Measurements from ENCODE around the gene HTR3D.
A peak's percentile ranks its signal among the peaks of the same experiment; 100 is the strongest.

HTR3D gene

GRCh38 chr3:184016811-184017671 lies 14.5 kb upstream of the HTR3D start:
- WGBS, 2 donors (ENCODE audit: extremely low coverage in 2 of 2, insufficient read length in 2 of 2, insufficient replicate concordance in 1 of 2) = no CpG with 5 or more reads among the region's 57 CpGs
- H2BK5ac ChIP-seq (ENCODE audit: low read length) = peak overlapping the region; percentile 62
- peaks cover 4 to 6% of the 10 kb centered on the region in 2 donors for H3K4me1 ChIP-seq (ENCODE audit: control insufficient read depth in 2 of 2, insufficient read depth in 1 of 2, low read depth in 1 of 2, low read length in 2 of 2)
- H3K27me3 ChIP-seq (ENCODE audit: control insufficient read depth in 3 of 3, insufficient read depth in 3 of 3, low read depth in 1 of 3, low read length in 3 of 3) = peaks cover 0 to 3% (median 0%) of the 10 kb centered on the region in 3 experiments
- H3K27ac ChIP-seq (replicated peaks; ENCODE audit: low read length) = peak overlapping the region; percentile 68
- peak overlapping the region; percentile 57 for H3K4me2 ChIP-seq (ENCODE audit: insufficient read depth, low read length, poor library complexity, severe bottlenecking)
- peak overlapping the region; percentile 100 for H2AFZ ChIP-seq (ENCODE audit: low read length)
- peak overlapping the region; percentile 92 for H3K23ac ChIP-seq (ENCODE audit: low read depth, low read length, poor library complexity)
- peaks cover 8% of the 10 kb centered on the region for H3K79me1 ChIP-seq (ENCODE audit: low read depth, low read length)
- H2BK12ac ChIP-seq (ENCODE audit: low read length) = no peak overlapping the region
- H3K9me3 ChIP-seq (replicated peaks in 1 of 2; ENCODE audit: control insufficient read depth in 2 of 2, insufficient read depth in 1 of 2, low read depth in 1 of 2, low read length in 2 of 2) = no peaks in the 10 kb centered on the region
- H3K36me3 ChIP-seq (replicated peaks in 1 of 2; ENCODE audit: control insufficient read depth in 2 of 2, insufficient read depth in 2 of 2, low read length in 2 of 2) = peaks cover 4 to 20% of the 10 kb centered on the region in 2 donors
- H2BK120ac ChIP-seq (ENCODE audit: low read depth, low read length) = no peak overlapping the region
- peak overlapping the region; percentile 98 to 100 for H3K4me3 ChIP-seq (ENCODE audit: low read length in 2 of 2)
- H3K9ac ChIP-seq (ENCODE audit: low read depth, low read length, poor library complexity) = peak overlapping the region; percentile 98
- peak overlapping the region; percentile 53 for H4K91ac ChIP-seq (ENCODE audit: low read depth, low read length, poor library complexity)
- H2BK15ac ChIP-seq (ENCODE audit: low read length) = no peak overlapping the region
- peak; percentile 58 for DNase-seq (ENCODE audit: low spot score)
- peak overlapping the region; percentile 99 for H3K18ac ChIP-seq (ENCODE audit: low read length)
- H3K14ac ChIP-seq (ENCODE audit: low read length) = peak overlapping the region; percentile 98
- no peak overlapping the region for H4K8ac ChIP-seq (ENCODE audit: low read depth, low read length)
- peak overlapping the region; percentile 66 for H2AK5ac ChIP-seq (ENCODE audit: low read depth, low read length)
- H3K4ac ChIP-seq (ENCODE audit: low read length) = no peak overlapping the region

GRCh38 chr3:184017672-184018423 lies 13.7 kb upstream of the HTR3D start, which contains the start of gene ABCC5:
Gene ABCC5 (minus strand): TSS chr3:184017884. CDS start chr3:184014392, 3,492 bp downstream.
- peak within 1 kb of the TSS; percentile 68 for H3K27ac ChIP-seq (replicated peaks; ENCODE audit: low read length)
- H3K4me3 ChIP-seq (ENCODE audit: low read length in 2 of 2) = peak within 1 kb of the TSS; percentile 98 to 100
- H3K27me3 ChIP-seq (ENCODE audit: control insufficient read depth in 3 of 3, insufficient read depth in 3 of 3, low read depth in 1 of 3, low read length in 3 of 3) = peaks cover 0 to 3% (median 0%) of the 10 kb centered on the region in 3 experiments
- peak within 1 kb of the TSS; percentile 92 for H3K23ac ChIP-seq (ENCODE audit: low read depth, low read length, poor library complexity)
- H3K36me3 ChIP-seq (replicated peaks in 1 of 2; ENCODE audit: control insufficient read depth in 2 of 2, insufficient read depth in 2 of 2, low read length in 2 of 2) = peaks cover 2 to 12% of the 10 kb centered on the region in 2 donors
- H2AFZ ChIP-seq (ENCODE audit: low read length) = peak within 1 kb of the TSS; percentile 100
- H3K9me3 ChIP-seq (replicated peaks in 1 of 2; ENCODE audit: control insufficient read depth in 2 of 2, insufficient read depth in 1 of 2, low read depth in 1 of 2, low read length in 2 of 2) = no peaks in the 10 kb centered on the region
- peak within 1 kb of the TSS; percentile 68 for H3K4me2 ChIP-seq (ENCODE audit: insufficient read depth, low read length, poor library complexity, severe bottlenecking)
- no peak within 1 kb of the TSS for H4K8ac ChIP-seq (ENCODE audit: low read depth, low read length)
- H2AK5ac ChIP-seq (ENCODE audit: low read depth, low read length) = peak within 1 kb of the TSS; percentile 66
- peak within 1 kb of the TSS; percentile 53 for H4K91ac ChIP-seq (ENCODE audit: low read depth, low read length, poor library complexity)
- H2BK5ac ChIP-seq (ENCODE audit: low read length) = peak within 1 kb of the TSS; percentile 62
- H3K4ac ChIP-seq (ENCODE audit: low read length) = no peak within 1 kb of the TSS
- H3K18ac ChIP-seq (ENCODE audit: low read length) = peak within 1 kb of the TSS; percentile 99
- H3K79me1 ChIP-seq (ENCODE audit: low read depth, low read length) = peaks cover 8% of the 10 kb centered on the region
- H3K14ac ChIP-seq (ENCODE audit: low read length) = peak within 1 kb of the TSS; percentile 98
- no peak within 1 kb of the TSS for H2BK15ac ChIP-seq (ENCODE audit: low read length)
- H2BK120ac ChIP-seq (ENCODE audit: low read depth, low read length) = no peak within 1 kb of the TSS
- WGBS, 2 donors (ENCODE audit: extremely low coverage in 2 of 2, insufficient read length in 2 of 2, insufficient replicate concordance in 1 of 2) = no CpG with 5 or more reads among the region's 55 CpGs
- peak within 1 kb of the TSS; percentile 98 for H3K9ac ChIP-seq (ENCODE audit: low read depth, low read length, poor library complexity)
- peaks cover 4 to 6% of the 10 kb centered on the region in 2 donors for H3K4me1 ChIP-seq (ENCODE audit: control insufficient read depth in 2 of 2, insufficient read depth in 1 of 2, low read depth in 1 of 2, low read length in 2 of 2)
- peak; percentile 91 for DNase-seq (ENCODE audit: low spot score)
- no peak within 1 kb of the TSS for H2BK12ac ChIP-seq (ENCODE audit: low read length)

GRCh38 chr3:184018424-184018973 lies 13.0 kb upstream of the HTR3D start:
- Histone ChIP-seq H3K14ac (ENCODE audit: low read length) (no peak overlapping the region), H3K9ac (ENCODE audit: low read depth, low read length, poor library complexity) (peak overlapping the region; percentile 88), H3K79me1 (ENCODE audit: low read depth, low read length) (peaks cover 8% of the 10 kb centered on the region), H3K4ac (ENCODE audit: low read length) (no peak overlapping the region), H3K9me3 (replicated peaks in 1 of 2; ENCODE audit: control insufficient read depth in 2 of 2, insufficient read depth in 1 of 2, low read depth in 1 of 2, low read length in 2 of 2) (no peaks in the 10 kb centered on the region), H2BK5ac (ENCODE audit: low read length) (no peak overlapping the region), H4K91ac (ENCODE audit: low read depth, low read length, poor library complexity) (no peak overlapping the region), H3K27me3 (ENCODE audit: control insufficient read depth in 3 of 3, insufficient read depth in 3 of 3, low read depth in 1 of 3, low read length in 3 of 3) (peaks cover 0 to 3% (median 0%) of the 10 kb centered on the region in 3 experiments), H3K4me2 (ENCODE audit: insufficient read depth, low read length, poor library complexity, severe bottlenecking) (peak overlapping the region; percentile 68), H2AK5ac (ENCODE audit: low read depth, low read length) (no peak overlapping the region), H3K4me3 (ENCODE audit: low read length in 2 of 2) (peak overlapping the region; percentile 90 to 100), H3K4me1 (ENCODE audit: control insufficient read depth in 2 of 2, insufficient read depth in 1 of 2, low read depth in 1 of 2, low read length in 2 of 2) (peaks cover 4 to 6% of the 10 kb centered on the region in 2 donors), H2BK12ac (ENCODE audit: low read length) (no peak overlapping the region), H2AFZ (ENCODE audit: low read length) (peak overlapping the region; percentile 100), H3K27ac (replicated peaks; ENCODE audit: low read length) (no peak overlapping the region), H2BK15ac (ENCODE audit: low read length) (no peak overlapping the region), H3K18ac (ENCODE audit: low read length) (peak overlapping the region; percentile 84), H2BK120ac (ENCODE audit: low read depth, low read length) (no peak overlapping the region), H4K8ac (ENCODE audit: low read depth, low read length) (no peak overlapping the region), H3K23ac (ENCODE audit: low read depth, low read length, poor library complexity) (no peak overlapping the region), H3K36me3 (replicated peaks in 1 of 2; ENCODE audit: control insufficient read depth in 2 of 2, insufficient read depth in 2 of 2, low read length in 2 of 2) (peaks cover 2 to 7% of the 10 kb centered on the region in 2 donors)
- DNase-seq (ENCODE audit: low spot score) = no peak
- WGBS, 2 donors (ENCODE audit: extremely low coverage in 2 of 2, insufficient read length in 2 of 2, insufficient replicate concordance in 1 of 2) = no CpG with 5 or more reads among the region's 21 CpGs
